Measurements from ENCODE around the gene DSCAML1. TPM values are rescaled to one million over a fixed set of nuclear protein-coding genes. Genes with fewer than 3 reads are reported as not detected.

The DSCAML1 gene
- total and polyA plus RNA-seq, 7 experiments from 2014 or later: 0.17 to 1.3 (median 0.60) TPM; not detected in 2

GRCh38 chr11:117631336-117632140 is 165.5 kb downstream of the DSCAML1 start:
- ATAC-seq (no peak), DNase-seq (no peak)
- Histone ChIP-seq H3K36me3 (ENCODE audit: control insufficient read depth in 2 of 3, insufficient read depth in 3 of 3, low read length in 3 of 3) (no peaks in the 10 kb centered on the region), H3K4me3 (ENCODE audit: low read length) (no peak overlapping the region), H3K27me3 (ENCODE audit: control insufficient read depth in 2 of 2, insufficient read depth in 2 of 2, low read length in 2 of 2) (no peaks in the 10 kb centered on the region), H3K27ac (ENCODE audit: low read depth, low read length) (no peak overlapping the region), H3K9me3 (ENCODE audit: control insufficient read depth in 2 of 3, low read length in 3 of 3) (no peaks in the 10 kb centered on the region), H3K4me1 (ENCODE audit: control insufficient read depth in 2 of 2, insufficient read depth in 2 of 2, low read length in 2 of 2) (no peaks in the 10 kb centered on the region)
- peaks cover 0 to 2% (median 0%) of the 10 kb centered on the region in 7 donors for H3K4me1 Mint-ChIP-seq
- ChIA-PET CTCF (no interaction called here), POLR2A (no interaction called here)
- H3K36me3 Mint-ChIP-seq: no peaks in the 10 kb centered on the region
- H3K4me3 Mint-ChIP-seq: no peak overlapping the region
- intact Hi-C loops (cut with micrococcal nuclease): no loop called here
- no peaks in the 10 kb centered on the region for H3K9me3 Mint-ChIP-seq
- peaks cover 0 to 6% (median 0%) of the 10 kb centered on the region in 5 donors for H3K27me3 Mint-ChIP-seq
- H3K27ac Mint-ChIP-seq: no peak overlapping the region

GRCh38 chr11:117629891-117630538 is 167.0 kb downstream of the DSCAML1 start:
- CTCF ChIA-PET: no interaction called here
- H3K36me3 Mint-ChIP-seq: no peaks in the 10 kb centered on the region
- no peak overlapping the region for H3K27ac ChIP-seq (ENCODE audit: low read depth, low read length)
- H3K4me3 Mint-ChIP-seq: no peak overlapping the region
- H3K27me3 Mint-ChIP-seq: peaks cover 0 to 6% (median 0%) of the 10 kb centered on the region in 5 donors
- intact Hi-C loops (cut with micrococcal nuclease): no loop called here
- ATAC-seq: no peak
- no peaks in the 10 kb centered on the region for H3K27me3 ChIP-seq (ENCODE audit: control insufficient read depth in 2 of 2, insufficient read depth in 2 of 2, low read length in 2 of 2)
- peaks cover 0 to 2% (median 0%) of the 10 kb centered on the region in 7 donors for H3K4me1 Mint-ChIP-seq
- no peaks in the 10 kb centered on the region for H3K9me3 ChIP-seq (ENCODE audit: control insufficient read depth in 2 of 3, low read length in 3 of 3)
- POLR2A ChIA-PET: no interaction called here
- H3K4me3 ChIP-seq (ENCODE audit: low read length): no peak overlapping the region
- H3K27ac Mint-ChIP-seq: no peak overlapping the region
- H3K36me3 ChIP-seq (ENCODE audit: control insufficient read depth in 2 of 3, insufficient read depth in 3 of 3, low read length in 3 of 3): no peaks in the 10 kb centered on the region
- H3K9me3 Mint-ChIP-seq: no peaks in the 10 kb centered on the region
- H3K4me1 ChIP-seq (ENCODE audit: control insufficient read depth in 2 of 2, insufficient read depth in 2 of 2, low read length in 2 of 2): no peaks in the 10 kb centered on the region
- no peak for DNase-seq

DNA sequence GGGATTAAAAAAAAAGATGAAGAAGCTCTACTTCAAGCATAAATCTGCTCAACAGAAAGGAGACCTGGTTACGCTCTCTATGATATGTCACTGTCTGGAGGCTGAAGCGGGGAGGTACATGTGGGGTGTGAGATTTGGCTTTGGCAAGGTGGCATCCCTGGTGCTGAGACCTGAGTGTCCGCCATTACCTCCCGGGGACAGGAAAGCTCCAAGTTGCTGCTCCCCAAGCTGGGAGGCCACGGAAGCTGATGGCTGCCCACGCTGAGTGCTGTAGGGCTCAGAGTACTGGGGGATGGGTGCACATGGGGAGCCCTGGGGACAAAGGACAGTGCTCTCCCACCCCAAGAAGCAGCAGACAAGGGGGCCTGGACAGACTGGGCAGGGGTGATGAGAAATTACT is 167.9 kb downstream of the DSCAML1 start:
- no peak for ATAC-seq
- Histone ChIP-seq H3K9me3 (ENCODE audit: control insufficient read depth in 2 of 3, low read length in 3 of 3) (no peaks in the 10 kb centered on the region), H3K4me1 (ENCODE audit: control insufficient read depth in 2 of 2, insufficient read depth in 2 of 2, low read length in 2 of 2) (no peaks in the 10 kb centered on the region), H3K27ac (ENCODE audit: low read depth, low read length) (no peak overlapping the region), H3K27me3 (ENCODE audit: control insufficient read depth in 2 of 2, insufficient read depth in 2 of 2, low read length in 2 of 2) (no peaks in the 10 kb centered on the region), H3K36me3 (ENCODE audit: control insufficient read depth in 2 of 3, insufficient read depth in 3 of 3, low read length in 3 of 3) (no peaks in the 10 kb centered on the region), H3K4me3 (ENCODE audit: low read length) (no peak overlapping the region)
- Mint-ChIP-seq H3K4me3 (no peak overlapping the region), H3K27ac (no peak overlapping the region), H3K9me3 (no peaks in the 10 kb centered on the region), H3K36me3 (no peaks in the 10 kb centered on the region), H3K27me3 (peaks cover 0 to 6% (median 0%) of the 10 kb centered on the region in 5 donors), H3K4me1 (peaks cover 0 to 2% (median 0%) of the 10 kb centered on the region in 7 donors)
- POLR2A ChIA-PET: no interaction called here
- intact Hi-C loops (cut with micrococcal nuclease): no loop called here
- CTCF ChIA-PET: no interaction called here
- DNase-seq: no peak

DNA sequence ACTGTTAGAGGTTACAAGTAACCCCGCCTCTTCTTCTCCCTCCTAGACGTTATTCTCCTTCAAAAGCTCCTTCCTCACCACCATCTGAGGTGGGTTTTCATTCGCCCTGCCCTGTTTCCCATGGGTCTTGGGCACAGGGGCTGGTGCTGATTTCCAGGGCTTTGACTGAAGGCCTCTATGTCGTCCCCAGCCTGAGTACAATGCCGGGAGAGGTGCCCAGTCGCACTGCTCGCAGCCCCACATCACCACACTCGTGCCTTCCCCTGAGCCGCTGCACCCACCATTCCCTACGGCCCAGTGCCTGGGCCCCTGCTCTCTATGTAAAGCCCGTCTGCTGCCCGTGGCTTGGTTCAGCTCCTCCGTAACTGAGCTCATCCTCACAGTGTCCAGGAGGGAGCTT is 169.8 kb downstream of the DSCAML1 start:
- Mint-ChIP-seq H3K4me3 (no peak overlapping the region), H3K27ac (no peak overlapping the region)

GRCh38 chr11:117626576-117626975 is 170.4 kb downstream of the DSCAML1 start:
- Mint-ChIP-seq H3K27ac (no peak overlapping the region), H3K27me3 (peaks cover 0 to 6% (median under 1%) of the 10 kb centered on the region in 5 donors), H3K4me1 (peaks cover 0 to 2% (median 0%) of the 10 kb centered on the region in 7 donors), H3K9me3 (peaks cover 0 to 3% (median 1%) of the 10 kb centered on the region in 11 donors), H3K36me3 (no peaks in the 10 kb centered on the region), H3K4me3 (no peak overlapping the region)
- Histone ChIP-seq H3K4me1 (ENCODE audit: control insufficient read depth in 2 of 2, insufficient read depth in 2 of 2, low read length in 2 of 2) (no peaks in the 10 kb centered on the region), H3K27ac (ENCODE audit: low read depth, low read length) (no peak overlapping the region), H3K27me3 (ENCODE audit: control insufficient read depth in 2 of 2, insufficient read depth in 2 of 2, low read length in 2 of 2) (no peaks in the 10 kb centered on the region), H3K4me3 (ENCODE audit: low read length) (no peak overlapping the region), H3K36me3 (ENCODE audit: control insufficient read depth in 2 of 3, insufficient read depth in 3 of 3, low read length in 3 of 3) (no peaks in the 10 kb centered on the region), H3K9me3 (ENCODE audit: control insufficient read depth in 2 of 3, low read length in 3 of 3) (no peaks in the 10 kb centered on the region)
- POLR2A ChIA-PET: no interaction called here
- DNase-seq (no peak), ATAC-seq (no peak)
- CTCF ChIA-PET: no interaction called here
- intact Hi-C loops (cut with micrococcal nuclease): no loop called here

More for the DNA sequence above, 169.8 kb downstream of the DSCAML1 start:
- intact Hi-C loops (cut with micrococcal nuclease): no loop called here
- peaks cover 0 to 1% (median 0%) of the 10 kb centered on the region in 11 donors for H3K9me3 Mint-ChIP-seq
- no peaks in the 10 kb centered on the region for H3K4me1 ChIP-seq (ENCODE audit: control insufficient read depth in 2 of 2, insufficient read depth in 2 of 2, low read length in 2 of 2)
- DNase-seq: no peak
- no peaks in the 10 kb centered on the region for H3K9me3 ChIP-seq (ENCODE audit: control insufficient read depth in 2 of 3, low read length in 3 of 3)
- CTCF ChIA-PET: interaction anchor here (0.8 kb wide), 1 partner anchor 9 kb away, joined by 3 read pairs; no protein-coding TSS in a partner anchor
- H3K27me3 Mint-ChIP-seq: peaks cover 0 to 6% (median 0%) of the 10 kb centered on the region in 5 donors
- H3K27ac ChIP-seq (ENCODE audit: low read depth, low read length): no peak overlapping the region
- no peak for ATAC-seq
- no peaks in the 10 kb centered on the region for H3K36me3 Mint-ChIP-seq
- H3K4me3 ChIP-seq (ENCODE audit: low read length): no peak overlapping the region
- peaks cover 0 to 2% (median 0%) of the 10 kb centered on the region in 7 donors for H3K4me1 Mint-ChIP-seq
- POLR2A ChIA-PET: no interaction called here
- H3K36me3 ChIP-seq (ENCODE audit: control insufficient read depth in 2 of 3, insufficient read depth in 3 of 3, low read length in 3 of 3): no peaks in the 10 kb centered on the region
- H3K27me3 ChIP-seq (ENCODE audit: control insufficient read depth in 2 of 2, insufficient read depth in 2 of 2, low read length in 2 of 2): no peaks in the 10 kb centered on the region

DNA sequence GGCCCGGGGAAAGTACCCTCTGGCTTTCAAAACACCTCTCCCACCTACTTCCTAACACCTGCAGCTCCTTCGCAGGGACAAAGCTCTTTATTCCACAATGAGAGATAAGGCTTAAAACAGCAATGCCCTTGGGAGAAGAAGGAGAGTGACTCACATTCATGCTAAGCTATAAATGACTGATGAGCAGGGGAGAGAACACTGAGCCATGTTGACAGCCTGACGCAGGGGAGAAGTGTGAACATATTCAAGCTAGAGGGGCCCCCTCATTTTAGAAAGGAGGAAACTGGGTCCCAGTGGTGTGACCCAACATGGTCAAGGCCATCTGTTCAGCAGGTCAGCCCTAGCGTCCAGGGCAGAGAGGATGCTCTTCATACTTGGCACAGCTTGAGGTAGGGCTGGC is 171.8 kb downstream of the DSCAML1 start:
- Mint-ChIP-seq H3K9me3 (peaks cover 0 to 9% (median 3%) of the 10 kb centered on the region in 11 donors), H3K36me3 (no peaks in the 10 kb centered on the region), H3K27ac (no peak overlapping the region), H3K4me3 (no peak overlapping the region), H3K4me1 (peaks cover 0 to 2% (median 0%) of the 10 kb centered on the region in 7 donors), H3K27me3 (peaks cover 0 to 6% (median 6%) of the 10 kb centered on the region in 5 donors)
- H3K9me3 ChIP-seq (ENCODE audit: control insufficient read depth in 2 of 3, low read length in 3 of 3): no peaks in the 10 kb centered on the region
- H3K36me3 ChIP-seq (ENCODE audit: control insufficient read depth in 2 of 3, insufficient read depth in 3 of 3, low read length in 3 of 3): no peaks in the 10 kb centered on the region
- H3K4me1 ChIP-seq (ENCODE audit: control insufficient read depth in 2 of 2, insufficient read depth in 2 of 2, low read length in 2 of 2): no peaks in the 10 kb centered on the region
- intact Hi-C loops (cut with micrococcal nuclease): no loop called here
- DNase-seq: no peak
- H3K4me3 ChIP-seq (ENCODE audit: low read length): no peak overlapping the region
- ATAC-seq: no peak
- ChIA-PET CTCF (no interaction called here), POLR2A (no interaction called here)
- H3K27ac ChIP-seq (ENCODE audit: low read depth, low read length): no peak overlapping the region
- H3K27me3 ChIP-seq (ENCODE audit: control insufficient read depth in 2 of 2, insufficient read depth in 2 of 2, low read length in 2 of 2): no peaks in the 10 kb centered on the region
